Measurements from ENCODE around the gene NEIL1.

GRCh38 chr15:75353604-75354003, 6.8 kb downstream of the NEIL1 start:
- TF ChIP-seq CTCF (IDR thresholded peaks at IDR 0.05; ENCODE audit: poor library complexity) (no peak), EZH2 (IDR thresholded peaks at IDR 0.05; ENCODE audit: borderline replicate concordance) (no peak)

Data from hepatocyte (in vitro differentiated cells).